ENCODE results near the gene ARF3. TPM values are rescaled to one million over a fixed set of nuclear protein-coding genes. Genes with fewer than 3 reads are reported as not detected.
"Not testable (repeated sequence)": the region's sequence is repeated elsewhere in the genome, so short reads cannot be mapped to it uniquely, and the experiment has no call there.

ARF3 gene
- total RNA-seq, 1 donor from 2014 or later: 307 TPM

DNA sequence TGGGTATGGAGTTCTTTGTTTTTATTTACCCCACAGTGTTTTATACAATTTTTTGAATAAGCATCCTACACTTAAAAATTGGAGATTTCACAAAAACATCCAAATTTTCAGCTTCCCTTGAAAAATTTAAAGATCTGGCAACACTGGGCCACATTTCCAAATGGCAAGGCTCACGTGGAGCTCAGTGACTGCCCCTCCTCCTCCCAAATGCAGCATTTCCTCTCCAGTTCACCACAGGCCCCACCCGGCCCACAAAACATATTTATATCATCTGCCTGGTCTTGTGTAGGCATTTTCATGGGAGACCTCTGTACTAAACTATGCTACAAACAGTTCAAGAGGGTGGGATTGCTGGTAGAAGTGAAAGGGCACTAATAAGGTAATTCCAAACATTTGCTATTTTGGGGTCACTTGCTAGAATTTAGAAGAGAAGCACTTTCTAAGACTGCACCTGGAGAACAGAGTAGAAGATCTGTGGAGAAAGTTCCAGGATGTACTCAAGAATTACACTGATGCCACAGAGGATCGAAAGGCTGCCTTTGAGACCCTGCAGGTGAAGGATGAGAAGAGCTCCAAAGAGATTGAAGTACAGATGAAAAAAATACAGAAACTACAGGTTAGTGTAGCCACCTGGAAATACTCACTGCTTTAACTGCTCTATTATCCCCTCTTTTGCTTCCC is 39.3 kb downstream of the ARF3 start:
- Mint-ChIP-seq H3K36me3 (ENCODE audit: low read depth, unreplicated experiment) (peaks cover 21% of the 10 kb centered on the region), H3K4me3 (ENCODE audit: unreplicated experiment) (no peak overlapping the region), H3K27ac (ENCODE audit: unreplicated experiment) (no peak overlapping the region), H3K9me3 (ENCODE audit: unreplicated experiment) (no peaks in the 10 kb centered on the region), H3K27me3 (ENCODE audit: unreplicated experiment) (peaks cover 3% of the 10 kb centered on the region), H3K4me1 (ENCODE audit: unreplicated experiment) (no peaks in the 10 kb centered on the region)
- no peak for TF ChIP-seq CTCF (IDR thresholded peaks at IDR 0.05; ENCODE audit: unreplicated experiment)
- DNase-seq (ENCODE audit: low spot score): no peak

DNA sequence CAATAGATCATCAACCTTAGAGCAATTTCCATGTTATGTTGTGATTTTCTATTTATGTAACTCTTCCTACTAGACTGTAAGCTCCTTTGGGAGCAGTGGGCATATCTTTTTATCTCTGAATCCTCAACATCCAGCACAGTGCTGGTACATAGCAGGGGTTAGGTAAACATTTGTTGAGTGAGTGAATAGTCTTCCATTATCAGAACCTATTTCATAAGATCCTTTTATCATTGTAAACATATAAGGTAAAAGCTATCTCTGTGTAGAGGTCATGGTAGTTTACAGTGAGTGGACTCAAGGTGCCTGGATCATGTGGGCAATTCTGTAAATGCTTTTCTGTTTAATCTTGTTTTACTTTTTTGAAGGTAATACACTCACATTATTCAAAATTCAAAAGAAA is 47.1 kb downstream of the ARF3 start:
- TF ChIP-seq CTCF (IDR thresholded peaks at IDR 0.05; ENCODE audit: unreplicated experiment): no peak
- no peaks in the 10 kb centered on the region for H3K36me3 Mint-ChIP-seq (ENCODE audit: low read depth, unreplicated experiment)
- no peak overlapping the region for H3K27ac Mint-ChIP-seq (ENCODE audit: unreplicated experiment)
- no peak overlapping the region for H3K4me3 Mint-ChIP-seq (ENCODE audit: unreplicated experiment)
- peaks cover 5% of the 10 kb centered on the region for H3K27me3 Mint-ChIP-seq (ENCODE audit: unreplicated experiment)
- H3K4me1 Mint-ChIP-seq (ENCODE audit: unreplicated experiment): no peaks in the 10 kb centered on the region
- DNase-seq (ENCODE audit: low spot score): no peak
- H3K9me3 Mint-ChIP-seq (ENCODE audit: unreplicated experiment): no peaks in the 10 kb centered on the region

DNA sequence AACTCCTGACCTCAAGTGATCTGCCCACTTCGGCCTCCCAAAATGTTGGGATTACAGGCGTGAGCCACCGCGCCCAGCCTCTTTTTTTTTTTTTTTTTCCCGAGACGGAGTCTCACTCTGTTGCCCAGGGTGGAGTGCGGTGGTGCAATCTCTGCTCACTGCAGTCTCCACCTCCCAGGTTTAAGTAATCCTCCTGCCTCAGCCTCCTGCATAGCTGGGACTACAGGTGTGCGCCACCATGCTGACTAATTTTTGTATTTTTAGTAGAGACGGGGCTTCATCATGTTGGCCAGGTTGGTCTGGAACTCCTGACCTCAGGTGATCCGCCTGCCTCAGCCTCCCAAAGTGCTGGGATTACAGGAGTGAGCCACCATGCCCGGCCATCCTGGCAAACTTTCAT is 47.6 kb downstream of the ARF3 start:
- H3K9me3 Mint-ChIP-seq (ENCODE audit: unreplicated experiment); H3K36me3 Mint-ChIP-seq (ENCODE audit: low read depth, unreplicated experiment); H3K4me3 Mint-ChIP-seq (ENCODE audit: unreplicated experiment); H3K27me3 Mint-ChIP-seq (ENCODE audit: unreplicated experiment); DNase-seq (ENCODE audit: low spot score); H3K27ac Mint-ChIP-seq (ENCODE audit: unreplicated experiment); H3K4me1 Mint-ChIP-seq (ENCODE audit: unreplicated experiment): not testable (repeated sequence)

DNA sequence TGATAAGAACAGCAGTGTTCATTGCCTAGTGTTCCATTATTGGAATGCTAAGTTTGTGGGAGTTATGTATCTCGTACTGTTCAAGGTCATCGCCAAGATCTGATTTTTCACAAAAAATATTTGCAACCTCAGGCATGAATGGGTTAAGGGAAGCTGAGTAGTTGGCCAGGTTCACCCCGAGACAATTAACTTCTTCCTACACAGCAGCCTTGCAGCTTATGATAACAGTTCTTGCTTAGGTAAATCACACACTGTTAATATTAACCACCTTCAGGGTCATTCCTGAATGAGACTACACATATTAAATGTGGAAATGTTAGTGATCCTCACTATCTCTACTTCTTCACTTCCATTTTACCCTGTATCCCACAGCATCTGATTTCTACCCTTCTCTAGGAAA is 50.0 kb downstream of the ARF3 start:
- TF ChIP-seq CTCF (IDR thresholded peaks at IDR 0.05; ENCODE audit: unreplicated experiment): no peak
- no peak overlapping the region for H3K4me3 Mint-ChIP-seq (ENCODE audit: unreplicated experiment)
- H3K9me3 Mint-ChIP-seq (ENCODE audit: unreplicated experiment): no peaks in the 10 kb centered on the region
- H3K36me3 Mint-ChIP-seq (ENCODE audit: low read depth, unreplicated experiment): no peaks in the 10 kb centered on the region
- no peak for DNase-seq (ENCODE audit: low spot score)
- peaks cover 3% of the 10 kb centered on the region for H3K27me3 Mint-ChIP-seq (ENCODE audit: unreplicated experiment)
- H3K4me1 Mint-ChIP-seq (ENCODE audit: unreplicated experiment): peaks cover 3% of the 10 kb centered on the region
- no peak overlapping the region for H3K27ac Mint-ChIP-seq (ENCODE audit: unreplicated experiment)

GRCh38 chr12:48903982-48904411 is 53.3 kb downstream of the ARF3 start:
- no peak overlapping the region for H3K27ac Mint-ChIP-seq (ENCODE audit: unreplicated experiment)
- H3K27me3 Mint-ChIP-seq (ENCODE audit: unreplicated experiment): peaks cover 3% of the 10 kb centered on the region
- peak overlapping the region; percentile 79 for H3K4me3 Mint-ChIP-seq (ENCODE audit: unreplicated experiment)
- peaks cover 3% of the 10 kb centered on the region for H3K4me1 Mint-ChIP-seq (ENCODE audit: unreplicated experiment)
- TF ChIP-seq CTCF (IDR thresholded peaks at IDR 0.05; ENCODE audit: unreplicated experiment): peak; percentile 46
- no peaks in the 10 kb centered on the region for H3K36me3 Mint-ChIP-seq (ENCODE audit: low read depth, unreplicated experiment)
- H3K9me3 Mint-ChIP-seq (ENCODE audit: unreplicated experiment): no peaks in the 10 kb centered on the region
- DNase-seq (ENCODE audit: low spot score): peak; percentile 92

Data from endothelial cell (in vitro differentiated cells).